Measurements from ENCODE around the gene PIK3CG. TPM values are rescaled to one million over a fixed set of nuclear protein-coding genes. Genes with fewer than 3 reads are reported as not detected.

The PIK3CG gene
- total RNA-seq, 2 donors from 2014 or later, result 2.3 TPM

DNA sequence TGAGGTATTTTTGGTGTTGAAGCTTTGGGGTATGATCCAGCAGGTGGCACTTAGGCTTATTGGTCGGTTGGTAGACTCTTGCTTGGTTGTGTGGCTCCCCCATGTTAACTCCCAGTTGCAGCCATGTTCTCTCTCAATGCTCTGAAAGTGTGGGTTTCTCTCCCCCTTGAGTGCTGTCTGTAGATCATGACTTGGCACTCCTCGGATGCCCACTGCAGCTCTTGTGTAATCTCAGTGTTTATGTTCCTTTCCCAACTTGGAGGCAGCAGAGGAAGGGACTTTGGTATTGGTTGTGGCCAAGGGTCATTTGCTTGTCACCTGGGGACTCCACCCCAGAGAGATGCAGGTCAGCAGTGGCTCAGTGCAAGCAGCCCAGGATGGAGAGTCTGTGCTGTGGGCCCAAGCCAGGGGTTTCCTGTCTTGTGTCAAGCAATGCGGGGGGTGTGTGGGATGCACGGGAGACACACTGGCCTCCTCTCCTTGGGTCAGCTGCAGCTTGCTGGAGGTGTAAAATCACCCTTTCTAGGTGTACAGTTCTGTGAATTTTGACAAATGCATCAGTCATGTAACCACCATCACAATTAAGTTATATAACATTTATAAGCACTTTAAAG is 36.9 kb downstream of the PIK3CG start:
- H3K4me1 ChIP-seq, result no peaks in the 10 kb centered on the region
- intact Hi-C loops (cut with DNase I), result no loop called here
- no peak for DNase-seq
- no peaks in the 10 kb centered on the region for H3K36me3 ChIP-seq
- H3K27me3 ChIP-seq, result no peaks in the 10 kb centered on the region
- H3K9ac ChIP-seq (ENCODE audit: low read depth in 2 of 2, low read length in 2 of 2), result no peak overlapping the region
- TF ChIP-seq, protein P1, sequence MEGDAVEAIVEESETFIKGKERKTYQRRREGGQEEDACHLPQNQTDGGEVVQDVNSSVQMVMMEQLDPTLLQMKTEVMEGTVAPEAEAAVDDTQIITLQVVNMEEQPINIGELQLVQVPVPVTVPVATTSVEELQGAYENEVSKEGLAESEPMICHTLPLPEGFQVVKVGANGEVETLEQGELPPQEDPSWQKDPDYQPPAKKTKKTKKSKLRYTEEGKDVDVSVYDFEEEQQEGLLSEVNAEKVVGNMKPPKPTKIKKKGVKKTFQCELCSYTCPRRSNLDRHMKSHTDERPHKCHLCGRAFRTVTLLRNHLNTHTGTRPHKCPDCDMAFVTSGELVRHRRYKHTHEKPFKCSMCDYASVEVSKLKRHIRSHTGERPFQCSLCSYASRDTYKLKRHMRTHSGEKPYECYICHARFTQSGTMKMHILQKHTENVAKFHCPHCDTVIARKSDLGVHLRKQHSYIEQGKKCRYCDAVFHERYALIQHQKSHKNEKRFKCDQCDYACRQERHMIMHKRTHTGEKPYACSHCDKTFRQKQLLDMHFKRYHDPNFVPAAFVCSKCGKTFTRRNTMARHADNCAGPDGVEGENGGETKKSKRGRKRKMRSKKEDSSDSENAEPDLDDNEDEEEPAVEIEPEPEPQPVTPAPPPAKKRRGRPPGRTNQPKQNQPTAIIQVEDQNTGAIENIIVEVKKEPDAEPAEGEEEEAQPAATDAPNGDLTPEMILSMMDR (IDR thresholded peaks at IDR 0.05), result no peak
- H3K9me3 ChIP-seq, result no peaks in the 10 kb centered on the region
- H3K4me3 ChIP-seq, result no peak overlapping the region
- no peak overlapping the region for H3K27ac ChIP-seq

DNA sequence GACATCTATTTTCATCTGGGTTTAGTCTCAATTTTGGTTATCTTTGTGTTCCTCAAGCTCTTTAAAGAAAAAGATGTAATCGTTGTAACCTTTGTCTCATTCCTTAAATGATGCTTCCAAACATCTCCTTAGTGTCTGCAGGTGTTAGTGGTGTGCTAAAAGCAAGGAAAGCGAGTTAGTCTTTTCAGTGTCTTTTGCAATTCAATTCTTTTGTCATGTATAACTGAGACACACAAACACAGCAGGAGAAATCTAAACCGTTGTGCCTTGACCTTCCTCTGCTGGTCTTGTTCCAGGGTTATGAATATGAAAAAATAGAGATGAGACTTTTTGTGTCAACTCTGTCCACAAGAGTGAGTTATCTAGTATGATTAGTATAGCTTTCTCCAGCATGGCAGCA is 40.7 kb downstream of the PIK3CG start:
- H3K27me3 ChIP-seq, result no peaks in the 10 kb centered on the region
- H3K4me3 ChIP-seq, result no peak overlapping the region
- intact Hi-C loops (cut with DNase I), result no loop called here
- no peaks in the 10 kb centered on the region for H3K36me3 ChIP-seq
- no peak for DNase-seq
- H3K4me1 ChIP-seq, result no peaks in the 10 kb centered on the region
- H3K27ac ChIP-seq, result no peak overlapping the region
- TF ChIP-seq, protein P1 (IDR thresholded peaks at IDR 0.05), result no peak
- no peak overlapping the region for H3K9ac ChIP-seq (ENCODE audit: low read depth in 2 of 2, low read length in 2 of 2)
- H3K9me3 ChIP-seq, result no peaks in the 10 kb centered on the region

DNA sequence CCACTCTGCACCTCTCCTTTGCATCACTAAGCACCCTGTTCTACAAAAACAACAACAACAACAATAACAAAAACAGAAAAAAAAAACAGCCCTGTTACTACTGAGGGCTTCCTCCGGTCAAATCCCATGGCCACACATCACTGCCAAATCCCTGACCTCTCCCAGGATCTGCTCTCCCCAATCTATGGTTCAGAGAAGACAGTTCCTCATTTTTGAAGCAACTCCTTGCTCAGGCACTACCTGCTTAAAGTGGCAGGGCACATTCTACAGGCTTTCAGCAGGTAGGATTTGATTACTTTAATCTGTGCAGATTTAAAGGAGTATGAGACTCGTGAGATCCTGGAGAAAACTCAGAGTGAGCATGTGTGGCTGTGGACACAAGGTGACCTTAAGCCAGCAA is 46.9 kb downstream of the PIK3CG start:
- Histone ChIP-seq H3K9me3 (no peaks in the 10 kb centered on the region), H3K27ac (no peak overlapping the region), H3K4me3 (no peak overlapping the region), H3K9ac (ENCODE audit: low read depth in 2 of 2, low read length in 2 of 2) (no peak overlapping the region), H3K36me3 (no peaks in the 10 kb centered on the region), H3K27me3 (no peaks in the 10 kb centered on the region), H3K4me1 (no peaks in the 10 kb centered on the region)
- TF ChIP-seq, protein P1 (IDR thresholded peaks at IDR 0.05), result no peak
- no peak for DNase-seq
- intact Hi-C loops (cut with DNase I), result no loop called here

DNA sequence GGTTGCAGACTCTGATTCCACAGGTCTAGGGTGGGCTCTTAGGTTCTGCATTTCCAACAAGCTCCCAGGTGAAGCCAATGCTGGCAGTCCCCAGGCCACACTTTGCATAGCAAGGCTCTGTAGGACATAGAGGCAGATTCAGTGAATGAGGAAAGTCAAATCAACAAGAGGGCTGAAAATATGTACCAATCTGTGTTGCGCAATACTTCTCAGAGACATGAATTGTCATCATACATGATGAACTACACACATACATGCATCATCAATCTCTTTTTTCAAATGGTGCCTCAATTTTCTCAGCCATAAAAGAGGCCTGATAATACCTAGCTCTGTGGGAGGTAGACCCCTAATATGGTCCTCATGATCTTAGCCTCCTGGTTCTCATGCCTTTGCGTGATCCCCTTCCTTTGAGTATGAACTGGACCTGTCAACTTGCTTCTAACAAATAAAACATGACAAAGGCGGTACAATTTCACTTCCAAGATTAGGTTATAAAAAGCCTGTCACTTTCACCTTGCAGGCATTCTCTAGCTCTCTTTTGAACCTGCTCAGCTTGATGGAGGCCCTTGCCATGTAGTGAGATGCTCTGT is 49.0 kb downstream of the PIK3CG start:
- H3K4me1 ChIP-seq, result no peaks in the 10 kb centered on the region
- H3K36me3 ChIP-seq, result no peaks in the 10 kb centered on the region
- TF ChIP-seq, protein P1 (IDR thresholded peaks at IDR 0.05), result no peak
- no peak overlapping the region for H3K9ac ChIP-seq (ENCODE audit: low read depth in 2 of 2, low read length in 2 of 2)
- no peaks in the 10 kb centered on the region for H3K9me3 ChIP-seq
- DNase-seq, result no peak
- H3K4me3 ChIP-seq, result no peak overlapping the region
- no peak overlapping the region for H3K27ac ChIP-seq
- no peaks in the 10 kb centered on the region for H3K27me3 ChIP-seq
- intact Hi-C loops (cut with DNase I), result no loop called here

DNA sequence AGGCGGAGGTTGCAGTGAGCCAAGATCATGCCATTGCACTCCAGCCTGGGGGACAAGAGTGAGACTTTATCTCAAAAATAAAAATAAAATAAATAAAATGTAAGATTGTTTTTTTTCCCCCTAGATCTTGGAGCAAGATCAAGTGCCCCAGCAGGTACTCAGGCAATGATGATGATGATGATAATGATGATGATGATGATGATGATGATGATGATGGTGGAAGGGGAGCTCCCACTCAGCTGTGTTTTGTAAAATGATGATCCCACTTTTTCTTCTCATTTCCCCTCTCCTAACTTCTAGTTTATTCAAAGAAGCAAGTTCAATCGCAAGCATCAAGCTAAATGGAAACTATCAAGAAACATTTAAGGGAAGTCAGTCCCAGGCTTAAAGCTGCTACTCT is 50.3 kb downstream of the PIK3CG start:
- Histone ChIP-seq H3K4me1 (no peaks in the 10 kb centered on the region), H3K27me3 (no peaks in the 10 kb centered on the region)
- no peak for DNase-seq

More for the DNA sequence above, 50.3 kb downstream of the PIK3CG start:
- Histone ChIP-seq H3K27ac (no peak overlapping the region), H3K4me3 (no peak overlapping the region), H3K36me3 (no peaks in the 10 kb centered on the region), H3K9me3 (no peaks in the 10 kb centered on the region), H3K9ac (ENCODE audit: low read depth in 2 of 2, low read length in 2 of 2) (no peak overlapping the region)
- intact Hi-C loops (cut with DNase I), result no loop called here
- TF ChIP-seq, protein P1 (IDR thresholded peaks at IDR 0.05), result no peak

Measured in colonic mucosa (tissue), 4 donors.